ENCODE data around the gene ANKRD34A.

The ANKRD34A gene

DNA sequence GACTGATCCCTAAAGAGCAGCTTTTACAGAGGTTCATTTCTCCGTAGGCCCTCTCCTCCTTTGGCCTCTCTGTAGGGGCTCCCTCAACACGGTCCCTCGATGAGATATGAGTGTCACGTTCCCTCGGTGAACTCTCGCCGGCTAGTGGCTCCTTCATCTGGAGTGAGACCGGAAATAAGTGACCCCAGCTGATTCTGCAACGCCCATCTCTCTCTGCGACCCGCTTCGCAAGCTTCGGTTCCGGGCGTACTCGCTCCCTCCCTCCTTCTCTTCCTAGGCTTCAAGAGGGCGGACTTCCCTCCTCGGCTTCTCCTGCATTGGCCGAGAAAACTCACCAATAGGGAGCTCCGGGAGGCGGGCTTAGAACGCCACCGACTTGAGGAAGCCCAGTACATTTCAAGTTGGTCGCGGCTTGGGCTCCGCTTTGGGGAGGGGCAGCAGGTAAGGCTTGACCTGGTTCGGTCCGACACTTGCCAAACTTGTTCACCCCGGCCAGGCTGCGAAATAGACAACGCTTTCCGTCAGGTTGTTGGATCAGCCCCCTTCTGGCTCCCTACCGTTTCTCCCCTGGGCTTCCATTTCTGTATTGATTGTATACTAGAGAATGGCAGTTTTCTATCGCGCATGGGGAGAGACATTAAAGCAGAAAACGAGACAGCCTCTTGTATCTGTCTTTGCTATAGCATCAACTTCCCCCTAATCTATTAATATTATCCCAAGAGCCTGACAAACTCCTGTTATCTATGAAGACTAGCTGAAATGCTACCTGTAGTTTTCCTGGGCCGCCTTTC is at the start of gene ANKRD34A, which contains the start of gene POLR3GL:
Gene ANKRD34A (minus strand): TSS at position 248 of the 791 bp plus-strand sequence. CDS start 2,816 bp downstream, outside the sequence.
Gene POLR3GL (plus strand): TSS at position 363 of the 791 bp plus-strand sequence. CDS start 10,176 bp downstream, outside the sequence.
- DNase-seq (ENCODE audit: extremely low read depth in 1 of 2, low read depth in 1 of 2) = peak; percentile 77 to 81

DNA sequence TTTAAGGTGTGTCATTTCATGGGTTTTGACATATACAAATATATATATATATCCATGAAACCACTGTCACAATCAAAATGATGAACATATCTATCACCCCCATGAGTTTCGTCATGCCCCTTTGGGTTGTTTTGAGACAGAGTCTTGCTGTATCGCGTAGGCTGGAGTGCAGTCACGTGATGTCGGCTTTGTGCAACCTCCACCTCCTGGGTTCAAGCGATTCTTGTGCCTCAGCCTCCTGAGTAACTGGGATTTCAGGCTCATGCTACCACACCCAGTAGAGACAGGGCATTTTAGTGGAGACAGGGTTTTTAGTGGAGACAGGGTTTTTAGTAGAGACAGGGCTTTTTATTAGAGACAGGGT is 49.2 kb upstream of the ANKRD34A start:
- DNase-seq (ENCODE audit: extremely low read depth in 1 of 2, low read depth in 1 of 2) = no peak

DNA sequence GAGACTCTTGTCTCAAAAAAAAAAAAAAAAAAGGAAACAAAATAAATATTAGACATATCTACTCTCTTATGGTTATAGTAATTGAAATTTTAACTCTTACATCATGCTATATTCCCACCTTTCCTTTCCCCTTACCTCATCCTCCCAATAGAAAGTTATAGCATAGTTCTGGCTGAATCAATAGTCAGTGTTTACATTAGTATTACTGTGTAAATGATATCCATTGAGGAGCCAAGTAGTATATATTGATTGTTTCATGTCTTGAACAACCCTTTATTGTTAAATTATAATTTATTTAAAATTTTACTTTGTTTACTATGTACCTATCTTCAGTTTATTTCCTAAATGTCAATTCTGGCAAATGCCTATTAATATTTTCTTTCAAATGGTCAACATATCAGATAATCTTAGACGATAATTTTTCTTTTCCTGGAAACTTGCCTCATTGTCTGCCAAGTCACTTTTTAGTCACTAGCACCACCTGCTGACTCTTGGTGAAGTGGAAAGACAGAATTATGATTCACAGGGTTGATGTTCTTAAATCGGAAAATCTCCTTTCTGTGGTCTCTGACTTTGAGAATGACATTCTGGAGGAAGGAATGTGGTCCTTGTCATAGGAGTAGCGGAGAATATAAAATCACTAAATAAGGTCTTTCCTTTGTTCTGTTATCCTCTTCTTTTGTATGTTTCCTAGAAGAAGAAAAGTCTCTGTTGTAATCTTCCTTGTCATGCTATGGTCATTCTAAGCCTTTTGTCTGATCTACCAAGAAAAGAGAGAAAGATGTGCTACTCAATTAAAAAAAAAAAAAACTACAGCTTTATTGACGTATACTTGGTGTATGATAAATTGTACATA is 48.6 kb upstream of the ANKRD34A start:
- peak; percentile 16 to 22 for DNase-seq (ENCODE audit: extremely low read depth in 1 of 2, low read depth in 1 of 2)

DNA sequence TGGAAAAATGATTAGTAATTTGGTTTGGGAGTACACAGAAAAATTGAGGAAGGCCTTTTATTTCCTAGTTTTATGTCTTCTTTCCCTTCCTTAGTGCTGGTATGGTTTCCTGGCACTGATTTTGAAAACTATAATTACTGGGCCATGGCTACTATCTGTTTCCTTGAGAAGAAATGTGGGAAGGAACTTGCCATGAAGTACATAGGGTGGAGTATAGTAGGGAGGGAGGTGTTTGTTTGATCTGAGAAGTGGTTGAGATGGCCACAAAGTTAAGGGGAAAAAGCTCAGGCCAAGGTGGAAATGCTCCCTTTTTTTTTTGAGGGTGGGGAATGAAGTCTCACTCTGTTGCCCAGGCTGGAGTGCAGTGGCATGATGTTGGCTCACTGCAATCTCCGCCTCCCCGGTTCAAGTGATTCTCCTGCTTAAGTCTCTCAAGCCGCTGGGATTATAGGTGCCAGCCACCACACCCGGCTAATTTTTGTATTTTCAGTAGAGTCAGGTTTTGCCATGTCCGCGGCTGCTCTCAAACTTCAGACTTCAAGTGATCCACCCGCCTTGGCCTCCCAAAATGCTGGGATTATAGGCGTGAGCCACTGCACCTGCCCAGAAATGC is 45.9 kb upstream of the ANKRD34A start:
- no peak for DNase-seq (ENCODE audit: extremely low read depth in 1 of 2, low read depth in 1 of 2)

DNA sequence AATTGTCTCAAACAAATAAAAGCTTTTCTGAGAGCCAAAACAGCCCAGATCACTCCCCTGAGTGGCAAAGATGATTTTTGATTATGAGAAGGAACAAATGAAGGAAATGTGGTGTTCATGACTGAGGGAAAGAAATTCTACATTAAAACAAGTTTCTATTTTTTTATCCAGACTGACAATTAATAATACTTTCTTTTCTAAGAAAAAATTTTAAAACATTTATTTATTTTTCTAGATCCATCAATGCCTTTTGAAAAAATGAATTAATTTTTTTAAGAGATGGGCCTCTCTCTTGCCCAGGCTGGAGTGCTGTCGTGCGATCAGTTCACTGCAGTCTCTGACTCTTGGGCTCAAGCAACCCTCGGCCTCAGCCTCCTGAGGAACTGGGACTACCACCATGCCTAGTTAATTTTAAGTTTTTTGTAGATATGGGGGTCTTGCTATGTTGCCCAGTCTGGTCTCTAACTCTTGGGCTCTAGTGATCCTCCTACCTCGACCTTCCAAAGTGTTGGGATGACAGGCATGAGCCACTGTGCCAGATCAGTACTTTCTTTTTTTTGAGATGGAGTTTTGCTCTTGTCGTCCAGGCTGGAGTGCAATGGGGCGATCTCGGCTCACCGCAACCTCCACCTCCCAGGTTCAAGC is 43.2 kb upstream of the ANKRD34A start:
- no peak for DNase-seq (ENCODE audit: extremely low read depth in 1 of 2, low read depth in 1 of 2)

DNA sequence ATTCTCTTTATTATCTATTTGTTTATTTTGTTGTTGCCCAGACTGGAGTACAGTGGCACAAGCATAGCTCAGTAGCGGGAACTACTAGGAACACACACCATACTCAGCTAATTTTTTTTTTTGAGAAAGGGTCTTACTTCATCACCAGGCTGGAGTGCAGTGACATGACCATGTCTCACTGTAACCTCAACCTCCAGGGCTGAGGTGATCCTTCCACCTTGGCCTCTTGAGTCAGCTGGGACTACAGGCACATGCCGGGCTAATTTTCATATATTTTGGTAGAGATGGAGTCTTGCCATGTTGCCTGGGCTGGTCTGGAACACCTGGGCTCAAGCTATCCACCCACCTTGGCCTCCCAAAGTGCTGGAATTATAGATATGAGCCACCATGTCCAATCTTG is 37.3 kb upstream of the ANKRD34A start:
- no peak for DNase-seq (ENCODE audit: extremely low read depth in 1 of 2, low read depth in 1 of 2)

DNA sequence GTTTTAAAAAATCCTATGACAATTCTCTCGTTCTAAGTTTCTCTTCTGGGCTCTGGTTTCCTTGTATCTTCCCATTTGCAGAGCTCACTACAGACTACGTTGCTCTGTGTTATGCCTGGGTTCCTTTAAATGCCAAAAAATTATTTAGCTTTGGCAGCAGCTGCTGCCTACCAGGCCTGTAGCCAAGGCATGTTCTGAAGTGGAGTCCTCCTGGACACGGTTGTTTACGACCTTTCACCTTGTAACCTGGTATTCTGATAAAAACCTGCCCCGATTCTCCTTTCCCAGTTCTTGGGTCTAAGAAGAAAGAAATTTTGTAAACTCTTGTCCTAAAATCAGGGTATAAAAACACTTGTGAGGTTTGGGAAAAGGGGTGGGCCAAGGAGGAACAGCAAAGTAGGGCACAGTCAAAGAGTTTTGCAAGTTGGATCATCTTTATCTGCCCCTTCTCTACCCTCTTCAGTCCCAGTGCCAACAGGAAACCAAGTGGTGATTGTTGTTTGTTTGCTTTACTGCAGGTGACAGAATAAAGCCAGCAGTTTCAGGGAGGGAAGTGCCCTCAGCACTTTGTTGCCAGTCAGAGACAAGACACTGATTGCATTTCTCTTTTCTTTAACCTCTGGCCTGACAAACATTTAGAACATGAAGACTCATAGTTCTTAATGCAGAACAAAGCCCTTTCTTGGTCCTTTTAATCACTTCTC is 35.1 kb upstream of the ANKRD34A start:
- DNase-seq (ENCODE audit: extremely low read depth in 1 of 2, low read depth in 1 of 2) = no peak

DNA sequence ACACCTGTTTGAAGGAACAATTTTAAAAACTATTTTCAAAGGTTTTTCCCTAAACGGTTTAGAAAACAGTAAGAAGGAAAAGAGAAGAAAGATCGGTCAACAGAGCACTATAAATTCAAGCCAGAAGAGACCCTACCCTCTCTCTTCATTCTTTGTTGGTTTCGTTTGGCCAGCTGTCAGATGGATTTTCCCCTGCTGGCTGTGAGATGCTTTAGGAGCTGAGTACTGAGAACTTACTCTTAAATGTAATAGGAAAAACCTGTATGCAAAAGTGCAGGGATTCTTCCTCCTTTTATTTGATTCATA is 33.3 kb upstream of the ANKRD34A start:
- no peak for DNase-seq (ENCODE audit: extremely low read depth in 1 of 2, low read depth in 1 of 2)

DNA sequence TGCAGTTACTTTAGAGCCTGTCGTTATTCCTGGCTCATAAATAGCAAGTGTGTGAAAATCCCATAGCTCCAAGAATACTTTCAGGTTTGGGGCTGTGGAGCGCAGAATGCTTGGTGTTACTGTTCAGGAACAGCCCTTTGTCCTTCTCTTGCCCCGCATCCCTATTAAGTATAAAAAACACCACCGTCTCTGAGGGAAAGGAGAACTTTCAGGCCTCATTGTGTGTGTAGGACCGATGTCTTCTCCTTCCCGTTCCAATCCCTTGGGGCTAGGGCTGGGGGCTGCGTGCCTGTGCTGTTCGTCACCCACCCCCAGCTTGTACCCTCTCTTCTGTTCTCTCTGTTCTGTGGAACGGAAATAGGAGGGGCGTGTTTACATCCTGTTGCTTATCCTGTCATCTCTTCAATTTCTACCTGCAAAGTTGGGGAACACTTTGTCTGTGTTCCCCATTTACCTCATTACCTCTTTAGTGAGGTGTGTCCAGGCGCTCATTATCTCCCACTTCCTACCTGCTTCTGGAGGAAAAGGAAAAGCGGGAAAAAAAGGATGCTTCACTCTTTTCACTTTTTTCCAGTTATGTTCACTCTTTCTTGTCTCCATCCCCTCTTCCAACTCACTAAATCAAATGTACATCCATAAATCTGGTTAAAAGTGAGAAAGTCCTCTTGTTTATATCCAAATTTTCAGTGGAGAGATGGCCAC is 32.8 kb upstream of the ANKRD34A start:
- DNase-seq (ENCODE audit: extremely low read depth in 1 of 2, low read depth in 1 of 2) = peak in 1 of 2 donors; percentile 17

DNA sequence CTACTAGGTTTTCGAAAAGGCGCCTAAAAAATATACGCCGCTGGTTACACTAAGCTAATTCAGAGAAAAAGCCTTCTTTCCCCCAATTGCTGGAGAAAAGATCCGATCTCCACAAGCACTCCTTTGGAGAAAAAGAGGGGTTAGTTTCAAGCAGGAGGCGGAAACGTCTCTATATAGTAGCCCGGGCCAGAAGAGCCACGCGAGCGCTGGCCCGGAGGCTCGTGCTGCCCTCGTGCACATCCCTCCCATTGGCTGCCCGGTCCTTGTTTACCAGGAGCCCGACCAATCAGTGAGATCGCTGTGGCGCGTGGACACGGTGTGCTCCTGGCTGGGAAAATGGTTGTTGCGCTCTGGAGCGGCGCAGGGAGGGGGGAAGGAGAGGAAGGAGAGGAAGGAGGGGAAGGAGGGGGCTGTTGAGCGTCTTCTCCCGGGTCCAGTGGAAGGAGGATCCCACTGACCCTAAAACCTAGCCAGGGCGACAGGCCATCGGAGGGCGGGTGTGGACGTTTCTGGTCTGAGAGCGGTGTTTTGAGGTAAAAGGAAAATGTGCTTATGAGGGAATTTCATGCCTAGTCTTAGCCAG is 32.1 kb upstream of the ANKRD34A start, which contains the start of gene TXNIP:
Gene TXNIP (minus strand): TSS at position 147 of the 583 bp plus-strand sequence. CDS start 313 bp downstream, outside the sequence.
- peak; percentile 82 to 86 for DNase-seq (ENCODE audit: extremely low read depth in 1 of 2, low read depth in 1 of 2)

DNA sequence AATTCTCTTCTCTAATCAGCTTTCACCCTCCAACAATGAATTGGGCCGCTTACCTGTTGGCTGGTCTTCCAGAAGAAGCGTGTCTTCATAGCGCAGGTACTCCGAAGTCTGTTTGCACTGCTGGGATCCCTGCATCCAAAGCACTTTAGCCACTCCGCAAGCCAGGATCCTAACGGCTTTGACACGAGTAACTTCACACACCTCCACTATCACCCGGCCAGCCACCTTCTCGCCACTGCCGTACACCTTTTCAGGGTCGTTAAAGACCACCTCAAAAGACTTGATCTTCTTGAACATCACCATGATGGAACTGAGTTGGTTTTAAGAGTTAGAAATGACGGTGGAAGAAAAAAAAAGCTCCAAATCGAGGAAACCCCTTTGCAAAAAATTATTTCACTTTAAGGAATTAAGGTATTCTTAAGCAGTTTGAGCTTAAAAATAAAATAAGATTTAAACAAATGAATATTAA is 31.6 kb upstream of the ANKRD34A start:
- no peak for DNase-seq (ENCODE audit: extremely low read depth in 1 of 2, low read depth in 1 of 2)

DNA sequence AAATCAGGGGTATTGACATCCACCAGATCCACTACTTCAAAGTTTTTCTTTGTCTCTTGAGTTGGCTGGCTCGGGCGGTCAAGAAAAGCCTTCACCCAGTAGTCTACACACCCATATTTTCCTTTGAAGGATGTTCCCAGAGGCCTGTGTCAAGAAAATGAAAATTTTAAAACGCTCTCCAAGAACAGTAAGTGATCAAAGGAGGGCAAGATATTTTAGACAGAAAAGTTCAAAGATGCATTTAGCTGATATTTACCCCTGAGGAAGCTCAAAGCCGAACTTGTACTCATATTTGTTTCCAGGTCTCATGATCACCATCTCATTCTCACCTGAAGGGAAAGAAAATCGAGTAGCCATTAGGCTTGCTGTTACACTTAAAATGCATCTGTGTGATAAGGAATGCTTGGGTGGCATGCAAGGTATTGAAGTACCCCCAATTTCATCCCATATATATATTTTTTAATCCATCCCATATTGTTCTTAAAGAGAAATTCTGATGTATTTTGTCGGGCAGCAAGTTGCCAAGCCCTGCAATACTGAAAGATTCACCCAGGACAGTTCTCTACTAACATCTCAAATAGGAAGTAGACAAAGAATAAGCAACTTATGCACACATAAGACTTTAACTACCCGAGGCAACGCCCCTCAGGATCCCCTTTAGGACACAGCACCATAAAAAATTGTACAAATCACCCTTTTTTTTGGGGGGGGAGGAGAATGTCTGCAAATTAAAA is 30.9 kb upstream of the ANKRD34A start:
- DNase-seq (ENCODE audit: extremely low read depth in 1 of 2, low read depth in 1 of 2) = no peak

DNA sequence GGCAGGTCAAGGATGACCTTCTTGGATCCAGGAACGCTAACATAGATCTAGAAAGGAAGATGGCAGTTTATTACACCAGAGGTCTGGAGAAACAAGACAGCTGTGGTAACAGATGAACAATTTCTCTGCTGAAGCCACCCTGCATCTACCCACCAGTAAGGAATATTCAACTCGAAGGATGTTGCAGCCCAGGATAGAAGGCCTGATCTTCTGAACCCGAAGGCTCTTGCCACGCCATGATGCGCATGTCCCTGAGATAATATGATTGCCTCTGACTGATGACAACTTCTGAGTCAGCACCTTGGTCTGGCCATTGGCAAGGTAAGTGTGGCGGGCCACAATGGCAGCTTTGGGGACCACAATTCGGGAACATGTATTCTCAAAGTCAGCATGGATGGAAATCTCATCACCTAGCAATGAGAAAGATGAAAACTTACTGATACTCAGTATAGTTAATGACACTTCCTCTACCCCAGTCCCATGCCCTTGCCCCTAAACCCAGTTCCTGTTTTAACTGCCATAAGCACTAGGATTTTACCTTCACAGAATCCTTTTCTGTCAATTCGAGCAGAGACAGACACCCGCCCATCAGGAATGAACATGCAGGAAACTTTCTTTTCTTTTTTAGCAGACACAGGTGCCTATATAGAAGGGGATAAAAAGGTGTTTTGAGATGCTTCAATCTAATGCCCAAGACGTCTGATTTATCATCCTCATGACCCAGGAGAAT is 30.2 kb upstream of the ANKRD34A start:
- DNase-seq (ENCODE audit: extremely low read depth in 1 of 2, low read depth in 1 of 2) = no peak

DNA sequence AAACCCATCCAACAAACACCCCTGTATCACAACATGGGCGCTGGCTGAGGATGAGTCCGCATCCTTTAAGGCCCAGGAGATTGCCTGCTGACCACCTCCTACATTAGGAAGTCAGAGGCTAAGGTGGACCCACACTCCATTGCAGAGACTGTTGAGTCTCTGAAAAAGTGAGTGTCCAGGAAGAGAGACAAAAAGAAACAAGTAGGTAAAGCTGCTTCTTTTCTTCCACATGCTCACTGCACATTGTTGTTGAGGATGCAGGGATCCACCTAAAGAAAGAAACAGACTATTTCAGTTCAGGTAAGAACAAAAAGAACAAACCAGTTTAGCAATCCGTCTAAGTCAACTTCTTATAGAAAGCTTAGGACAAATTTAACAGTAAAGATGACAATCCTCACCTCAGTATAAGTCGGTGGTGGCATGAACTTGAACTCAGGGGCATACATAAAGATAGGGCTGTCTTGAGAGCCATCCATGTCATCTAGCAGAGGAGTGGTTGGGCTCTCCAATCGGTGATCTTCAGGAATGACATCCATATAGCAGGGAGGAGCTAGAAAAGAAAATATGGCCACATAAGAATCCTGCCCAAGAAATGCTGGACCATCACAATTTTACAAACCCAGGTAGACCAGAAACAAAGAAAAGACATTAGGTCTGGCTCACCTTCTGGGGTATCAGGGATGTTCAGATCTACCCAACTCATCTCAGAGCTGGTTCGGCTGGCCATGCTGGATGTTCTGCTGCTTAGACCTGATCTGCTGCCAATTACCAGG is 29.4 kb upstream of the ANKRD34A start:
- no peak for DNase-seq (ENCODE audit: extremely low read depth in 1 of 2, low read depth in 1 of 2)

DNA sequence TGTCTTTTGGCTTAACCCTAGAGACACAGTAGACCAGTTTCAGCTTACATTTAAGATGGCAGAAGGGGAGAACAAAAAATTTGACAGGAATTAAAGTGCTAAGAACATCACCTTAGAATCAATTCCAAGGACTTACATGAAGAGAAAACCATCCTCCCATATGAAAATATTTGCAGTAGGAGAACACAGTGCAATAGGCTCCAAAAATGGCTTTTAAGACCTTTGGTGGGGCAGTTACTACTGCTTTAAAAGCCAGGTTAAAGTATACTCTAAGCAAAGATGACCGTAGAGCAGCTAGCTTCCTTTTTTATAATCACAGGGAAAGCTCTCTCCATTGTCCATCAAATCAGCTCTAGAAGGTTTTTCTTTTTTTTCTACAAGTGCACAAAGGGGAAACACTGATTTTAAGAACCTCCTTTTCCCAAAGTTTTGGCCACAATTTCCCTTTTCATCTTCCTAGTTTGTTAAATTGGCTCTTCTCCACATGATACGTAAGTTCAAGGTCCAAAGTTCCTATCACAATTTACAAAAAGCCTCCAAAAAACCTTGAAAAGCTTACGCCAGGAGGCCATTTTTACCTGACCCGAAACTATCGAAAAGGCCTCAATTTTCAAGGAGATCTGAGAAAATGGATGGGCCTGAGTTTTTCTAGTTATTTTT is 28.7 kb upstream of the ANKRD34A start:
- no peak for DNase-seq (ENCODE audit: extremely low read depth in 1 of 2, low read depth in 1 of 2)

DNA sequence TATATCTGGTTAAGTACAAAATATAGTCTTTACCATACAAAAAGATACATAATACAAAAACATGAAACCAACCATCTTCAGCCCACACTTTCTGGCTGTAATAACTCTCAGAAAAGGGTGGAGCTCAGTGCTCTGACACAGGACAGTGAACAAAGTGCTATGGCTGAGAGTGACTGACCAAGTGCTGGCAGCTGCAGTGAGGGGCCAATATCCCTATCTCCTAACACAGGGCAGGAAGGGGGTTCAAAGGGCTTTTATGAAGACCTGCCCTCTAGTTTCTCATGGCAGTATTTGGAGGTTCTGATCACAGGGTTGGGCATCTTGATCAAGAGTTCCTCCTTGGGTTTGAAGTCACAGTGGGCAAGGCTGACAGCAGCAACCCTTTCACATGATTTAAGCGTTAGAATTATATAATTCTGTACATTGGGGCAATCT is 28.1 kb upstream of the ANKRD34A start:
- DNase-seq (ENCODE audit: extremely low read depth in 1 of 2, low read depth in 1 of 2) = no peak
